ENCODE results near the gene LRRC15. TPM values are rescaled to one million over a fixed set of nuclear protein-coding genes. Genes with fewer than 3 reads are reported as not detected.

Gene LRRC15
- total and polyA plus RNA-seq, 7 donors, result under 0.01 to 0.23 (median under 0.01) TPM; not detected in 2

DNA sequence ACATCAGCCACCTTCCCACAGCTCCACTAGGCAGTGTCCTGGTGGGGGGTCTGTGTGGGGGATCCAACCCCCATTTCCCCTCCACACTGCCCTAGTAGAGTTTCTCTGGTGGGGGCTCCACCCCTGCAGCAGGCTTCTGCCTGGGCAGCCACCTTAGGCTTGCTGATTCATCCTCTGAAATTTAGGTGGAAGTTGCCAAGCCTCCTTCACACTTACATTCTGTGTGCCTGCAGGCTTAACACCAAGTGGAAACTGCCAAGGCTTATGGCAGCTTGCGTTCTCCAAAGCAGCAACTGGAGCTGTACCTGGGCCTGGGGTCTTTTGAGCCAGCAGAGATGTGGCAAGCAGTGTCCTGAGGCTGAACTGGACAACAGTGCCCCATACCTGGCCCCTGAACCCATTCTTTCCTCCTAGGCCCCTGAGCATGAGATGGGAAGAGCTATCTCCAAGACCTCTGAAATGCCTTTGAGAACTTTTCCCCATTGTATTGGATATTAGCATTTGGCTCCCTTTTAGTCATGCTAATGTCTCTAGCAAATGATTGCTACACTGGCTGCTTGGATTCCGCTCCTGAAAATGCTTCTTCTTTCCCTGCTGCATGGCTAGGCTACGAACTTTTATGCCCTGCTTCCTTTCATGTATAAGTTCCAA lies 50.9 kb downstream of the LRRC15 start:
- Histone ChIP-seq H3K4me3 (no peak overlapping the region), H3K9me3 (no peaks in the 10 kb centered on the region), H3K36me3 (no peaks in the 10 kb centered on the region), H3K27ac (no peak overlapping the region), H3K4me1 (peaks cover 0 to 29% (median 22%) of the 10 kb centered on the region in 4 donors), H3K27me3 (no peaks in the 10 kb centered on the region)
- TF ChIP-seq POLR2A (IDR thresholded peaks at IDR 0.05), result no peak
- no peak for TF ChIP-seq EP300 (IDR thresholded peaks at IDR 0.05)
- no peak for TF ChIP-seq POLR2AphosphoS5 (IDR thresholded peaks at IDR 0.05)
- TF ChIP-seq, protein P1, sequence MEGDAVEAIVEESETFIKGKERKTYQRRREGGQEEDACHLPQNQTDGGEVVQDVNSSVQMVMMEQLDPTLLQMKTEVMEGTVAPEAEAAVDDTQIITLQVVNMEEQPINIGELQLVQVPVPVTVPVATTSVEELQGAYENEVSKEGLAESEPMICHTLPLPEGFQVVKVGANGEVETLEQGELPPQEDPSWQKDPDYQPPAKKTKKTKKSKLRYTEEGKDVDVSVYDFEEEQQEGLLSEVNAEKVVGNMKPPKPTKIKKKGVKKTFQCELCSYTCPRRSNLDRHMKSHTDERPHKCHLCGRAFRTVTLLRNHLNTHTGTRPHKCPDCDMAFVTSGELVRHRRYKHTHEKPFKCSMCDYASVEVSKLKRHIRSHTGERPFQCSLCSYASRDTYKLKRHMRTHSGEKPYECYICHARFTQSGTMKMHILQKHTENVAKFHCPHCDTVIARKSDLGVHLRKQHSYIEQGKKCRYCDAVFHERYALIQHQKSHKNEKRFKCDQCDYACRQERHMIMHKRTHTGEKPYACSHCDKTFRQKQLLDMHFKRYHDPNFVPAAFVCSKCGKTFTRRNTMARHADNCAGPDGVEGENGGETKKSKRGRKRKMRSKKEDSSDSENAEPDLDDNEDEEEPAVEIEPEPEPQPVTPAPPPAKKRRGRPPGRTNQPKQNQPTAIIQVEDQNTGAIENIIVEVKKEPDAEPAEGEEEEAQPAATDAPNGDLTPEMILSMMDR (IDR thresholded peaks at IDR 0.05), result no peak
- 94 to 95% methylated on average over 3 of the region's 3 CpGs for WGBS, 2 donors
- no peak for DNase-seq
- intact Hi-C loops (cut with DNase I), result loop anchor here (5.0 kb wide), 1 partner anchor 651 kb away; no protein-coding TSS in a partner anchor

DNA sequence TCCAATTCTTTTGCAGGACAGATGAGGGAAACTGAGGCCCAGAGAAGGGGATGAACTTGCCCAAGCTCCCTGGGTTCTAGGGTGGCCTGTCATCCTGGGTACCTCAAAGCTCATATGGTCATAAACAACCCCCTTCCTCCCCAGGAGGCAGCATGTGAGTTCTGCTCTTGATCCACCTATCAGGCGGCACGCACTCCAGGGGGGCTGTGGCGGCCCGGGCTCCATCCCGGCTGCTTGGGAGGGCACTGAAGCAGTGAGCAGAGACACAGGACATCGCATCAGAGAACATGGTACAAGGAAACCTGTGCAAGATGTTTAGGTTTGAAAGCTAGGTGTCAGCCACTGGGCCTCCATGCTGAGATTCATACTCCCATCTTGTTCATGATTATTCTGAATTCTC lies 52.6 kb downstream of the LRRC15 start:
- H3K36me3 ChIP-seq, result no peaks in the 10 kb centered on the region
- no peak overlapping the region for H3K4me3 ChIP-seq
- 94 to 98% methylated on average over 6 of the region's 6 CpGs for WGBS, 2 donors
- intact Hi-C loops (cut with DNase I), result loop anchor here (5.0 kb wide), 1 partner anchor 650 kb away; no protein-coding TSS in a partner anchor
- peaks cover 0 to 41% (median 37%) of the 10 kb centered on the region in 4 donors for H3K4me1 ChIP-seq
- H3K27me3 ChIP-seq, result no peaks in the 10 kb centered on the region
- no peaks in the 10 kb centered on the region for H3K9me3 ChIP-seq
- TF ChIP-seq POLR2AphosphoS5 (IDR thresholded peaks at IDR 0.05), result no peak
- TF ChIP-seq POLR2A (IDR thresholded peaks at IDR 0.05), result no peak
- TF ChIP-seq, protein P1 (IDR thresholded peaks at IDR 0.05), result no peak
- TF ChIP-seq EP300 (IDR thresholded peaks at IDR 0.05), result no peak
- DNase-seq, result no peak
- no peak overlapping the region for H3K27ac ChIP-seq

DNA sequence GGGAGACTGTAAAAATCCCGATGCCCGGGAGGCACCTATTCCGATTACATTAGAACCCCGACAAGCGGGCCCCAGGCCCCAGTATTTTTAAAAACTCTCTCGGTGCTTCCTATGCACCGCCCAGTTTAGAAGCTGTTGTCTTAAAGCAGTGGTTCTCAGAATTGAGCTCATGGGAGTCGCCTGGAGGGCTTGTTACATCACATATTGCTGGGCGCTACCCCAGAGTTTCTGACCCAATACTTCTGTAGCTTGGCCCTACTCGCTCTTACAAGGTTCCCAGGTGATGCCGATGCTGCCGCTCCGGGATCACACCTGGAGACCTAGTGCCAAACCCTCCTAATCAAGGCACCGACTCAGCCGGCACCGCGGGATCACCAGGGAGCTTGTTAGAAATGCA lies 53.6 kb downstream of the LRRC15 start:
- Histone ChIP-seq H3K9me3 (no peaks in the 10 kb centered on the region), H3K27ac (peak overlapping the region in 3 of 4 donors; percentile 58 to 90 (median 70)), H3K36me3 (no peaks in the 10 kb centered on the region), H3K4me3 (peak overlapping the region in 3 of 4 donors; percentile 32 to 49 (median 47)), H3K4me1 (peaks cover 0 to 48% (median 42%) of the 10 kb centered on the region in 4 donors), H3K27me3 (no peaks in the 10 kb centered on the region)
- intact Hi-C loops (cut with DNase I), result loop anchor here (1.0 to 5.0 kb wide), 5 partner anchors 182 to 649 kb away; no protein-coding TSS in a partner anchor
- WGBS, 2 donors, result 27 to 45% methylated on average over 17 of the region's 17 CpGs
- TF ChIP-seq, protein P1 (IDR thresholded peaks at IDR 0.05), result peak in 1 of 4 experiments; percentile 2
- TF ChIP-seq POLR2AphosphoS5 (IDR thresholded peaks at IDR 0.05), result no peak
- peak; percentile 75 for DNase-seq

DNA sequence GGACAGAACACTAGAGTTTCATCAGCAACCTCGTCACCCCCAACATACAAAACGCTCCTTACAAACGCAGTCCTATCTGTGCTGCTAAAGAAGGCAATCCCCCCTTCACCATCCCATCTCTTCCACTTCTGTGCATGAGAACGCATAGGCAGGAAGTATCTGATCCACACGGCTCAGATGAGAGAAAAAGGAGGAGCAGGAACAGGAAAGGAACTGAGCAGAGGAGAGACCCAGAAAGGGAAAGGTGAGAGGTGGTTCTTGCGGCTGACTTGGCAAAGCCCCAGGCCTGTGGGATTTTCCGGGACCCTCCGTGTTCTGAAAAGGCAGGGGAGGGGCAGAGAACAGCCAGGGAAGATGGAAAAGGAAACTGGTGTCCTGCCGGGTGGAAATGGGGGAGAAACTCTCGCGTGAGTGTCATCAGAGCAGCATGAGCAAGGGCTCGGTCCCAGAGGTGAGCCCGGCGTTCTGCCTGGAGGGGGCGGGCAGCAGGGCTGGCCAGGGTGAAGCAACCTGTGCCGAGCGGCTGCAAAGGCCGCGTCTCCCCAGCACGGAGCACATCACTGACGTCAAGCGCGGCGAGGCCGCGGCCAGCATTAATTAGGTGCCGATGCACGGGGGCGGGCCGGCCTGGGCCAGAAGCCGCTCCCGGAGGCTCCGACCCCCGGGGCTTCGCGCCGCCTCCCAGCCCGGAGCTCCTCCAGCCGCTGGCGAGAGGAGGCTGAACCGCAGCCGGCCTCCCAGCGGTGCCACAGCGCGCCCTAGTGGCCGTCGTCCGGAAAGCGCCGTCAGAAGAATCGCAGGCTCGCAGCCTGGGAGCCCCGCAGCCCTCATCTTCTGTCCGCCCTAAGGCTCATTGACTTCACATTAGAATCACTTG lies 54.2 kb downstream of the LRRC15 start:
- Histone ChIP-seq H3K27ac (peak overlapping the region; percentile 58 to 90 (median 74)), H3K27me3 (no peaks in the 10 kb centered on the region), H3K36me3 (no peaks in the 10 kb centered on the region), H3K9me3 (no peaks in the 10 kb centered on the region), H3K4me1 (peaks cover 0 to 48% (median 42%) of the 10 kb centered on the region in 4 donors), H3K4me3 (peak overlapping the region; percentile 22 to 49 (median 40))
- WGBS, 2 donors, result 2 to 3% methylated on average over 54 of the region's 54 CpGs
- peak in 3 of 4 donors; percentile 37 to 69 (median 60) for TF ChIP-seq POLR2AphosphoS5 (IDR thresholded peaks at IDR 0.05)
- no peak for TF ChIP-seq POLR2A (IDR thresholded peaks at IDR 0.05)
- TF ChIP-seq, protein P1 (IDR thresholded peaks at IDR 0.05), result peak; percentile 82 to 92 (median 88)
- TF ChIP-seq EP300 (IDR thresholded peaks at IDR 0.05), result peak in 3 of 4 donors; percentile 1 to 44 (median 35)
- peak; percentile 94 for DNase-seq
- intact Hi-C loops (cut with DNase I), result loop anchor here (1.0 to 5.0 kb wide), 5 partner anchors 181 to 648 kb away; no protein-coding TSS in a partner anchor
